Chondrocyte (in vitro differentiated cells): ENCODE data around the gene KCNQ4. TPM values are rescaled to one million over a fixed set of nuclear protein-coding genes. Genes with fewer than 3 reads are reported as not detected.

ENCODE experiments used
- DNase-seq: peaks from one replicate; pipeline ENCODE4 v3.0.0; 2021; ENCODE audit warnings: mixed read lengths, low spot score
- H3K27ac Mint-ChIP-seq: one replicate; pipeline ENCODE4 v1.8.0; 2021; ENCODE audit warnings: mild to moderate bottlenecking, moderate library complexity, mixed read lengths; ENCODE audit not compliant: unreplicated experiment
- H3K27me3 Mint-ChIP-seq: 2 replicates; pipeline ENCODE4 v1.8.0; 2021; ENCODE audit warnings: low read depth, mixed read lengths
- H3K36me3 Mint-ChIP-seq: 2 replicates; pipeline ENCODE4 v1.8.0; 2021; ENCODE audit warnings: low read depth, mixed read lengths
- H3K4me1 Mint-ChIP-seq: 2 replicates; pipeline ENCODE4 v1.8.0; 2021; ENCODE audit warnings: low read depth, mild to moderate bottlenecking, mixed read lengths
- H3K4me3 Mint-ChIP-seq: one replicate; pipeline ENCODE4 v1.8.0; 2021; ENCODE audit warnings: mild to moderate bottlenecking, moderate library complexity, mixed read lengths; ENCODE audit not compliant: unreplicated experiment
- H3K9me3 Mint-ChIP-seq: 2 replicates; pipeline ENCODE4 v1.8.0; 2021; ENCODE audit warnings: low read depth, mixed read lengths
- CTCF ChIP-seq: fragments of 200-600 bp; sonication (generic); IDR thresholded peaks from 2 replicates; pipeline ENCODE4 v1.5.0; 2021; ENCODE audit warnings: antibody characterized with exemption, mild to moderate bottlenecking, moderate library complexity
- total RNA-seq: library from RNA; stranded (reverse); gene quantifications from 3 replicates; pipeline ENCODE4 v1.2.1, GENCODE V29; 2021

Gene KCNQ4
- total RNA-seq, 1 donor from 2014 or later: 3.4 TPM

GRCh38 chr1:40836283-40836682, 52.7 kb downstream of the KCNQ4 start:
- Mint-ChIP-seq H3K27ac (no peak overlapping the region), H3K9me3 (no peaks in the 10 kb centered on the region), H3K27me3 (no peaks in the 10 kb centered on the region), H3K4me1 (no peaks in the 10 kb centered on the region), H3K36me3 (peaks cover 9% of the 10 kb centered on the region), H3K4me3 (no peak overlapping the region)
- TF ChIP-seq CTCF: no peak
- no peak for DNase-seq

- DNase-seq: peak; percentile 75
- no peaks in the 10 kb centered on the region for H3K4me1 Mint-ChIP-seq
- peaks cover 3% of the 10 kb centered on the region for H3K9me3 Mint-ChIP-seq
- H3K27ac Mint-ChIP-seq: no peak overlapping the region
- H3K27me3 Mint-ChIP-seq: no peaks in the 10 kb centered on the region
- no peak overlapping the region for H3K4me3 Mint-ChIP-seq
- peaks cover 12% of the 10 kb centered on the region for H3K36me3 Mint-ChIP-seq
- no peak for TF ChIP-seq CTCF
Measured at GRCh38 chr1:40837601-40838000, 54.0 kb downstream of the KCNQ4 start.

- peaks cover 6% of the 10 kb centered on the region for H3K9me3 Mint-ChIP-seq
- peaks cover 12% of the 10 kb centered on the region for H3K36me3 Mint-ChIP-seq
- peak; percentile 86 for DNase-seq
- H3K4me3 Mint-ChIP-seq: no peak overlapping the region
- H3K4me1 Mint-ChIP-seq: no peaks in the 10 kb centered on the region
- no peaks in the 10 kb centered on the region for H3K27me3 Mint-ChIP-seq
- TF ChIP-seq CTCF: no peak
- H3K27ac Mint-ChIP-seq: no peak overlapping the region
Measured at GRCh38 chr1:40838045-40838979, 54.7 kb downstream of the KCNQ4 start.

- H3K4me1 Mint-ChIP-seq: no peaks in the 10 kb centered on the region
- no peak overlapping the region for H3K4me3 Mint-ChIP-seq
- no peaks in the 10 kb centered on the region for H3K27me3 Mint-ChIP-seq
- DNase-seq: peak; percentile 54
- no peak for TF ChIP-seq CTCF
- peaks cover 10% of the 10 kb centered on the region for H3K36me3 Mint-ChIP-seq
- peaks cover 6% of the 10 kb centered on the region for H3K9me3 Mint-ChIP-seq
- H3K27ac Mint-ChIP-seq: no peak overlapping the region
Measured at GRCh38 chr1:40838980-40839942, 55.7 kb downstream of the KCNQ4 start.

GRCh38 chr1:40839943-40840335, 56.4 kb downstream of the KCNQ4 start:
- Mint-ChIP-seq H3K27me3 (no peaks in the 10 kb centered on the region), H3K27ac (no peak overlapping the region), H3K4me3 (no peak overlapping the region), H3K4me1 (no peaks in the 10 kb centered on the region), H3K36me3 (peaks cover 10% of the 10 kb centered on the region), H3K9me3 (peaks cover 6% of the 10 kb centered on the region)
- TF ChIP-seq CTCF: no peak
- no peak for DNase-seq
